NT2/D1 (cell line): ENCODE results near the gene OR2T35.
"Not testable (repeated sequence)": the region's sequence is repeated elsewhere in the genome, so short reads cannot be mapped to it uniquely, and the experiment has no call there.

Experiments used
- SUZ12 ChIP-seq: IDR thresholded peaks from 2 replicates; pipeline ENCODE4 v1.6.1; 2011; ENCODE audit not compliant: insufficient read length, insufficient read depth; ENCODE audit errors: extremely low read depth
- YY1 ChIP-seq: IDR thresholded peaks from 2 replicates; pipeline ENCODE4 v1.6.1; 2011; ENCODE audit not compliant: insufficient read length, insufficient read depth
- ZNF274 ChIP-seq: IDR thresholded peaks from 2 replicates; pipeline ENCODE4 v1.6.1; 2011; ENCODE audit warnings: mild to moderate bottlenecking, low read depth, low read length

- not testable (repeated sequence) for TF ChIP-seq YY1, ZNF274, SUZ12
Measured at GRCh38 chr1:248636612-248637011, 8.5 kb downstream of the OR2T35 start.
